Mucosa of descending colon (tissue), 3 donors: Measurements from ENCODE around the gene DNAAF2. TPM values are rescaled to one million over a fixed set of nuclear protein-coding genes. Genes with fewer than 3 reads are reported as not detected.

Source experiments
- ATAC-seq: fragments of 200-7000 bp; cut with Tn5 transposase; one replicate; pipeline ENCODE4 v1.9.1; 2020; ENCODE audit warnings: mild to moderate bottlenecking, moderate library complexity
- DNase-seq, 3 donors: peaks; one replicate each; pipeline ENCODE4 v3.0.0-alpha.2; 2020
- H3K36me3 ChIP-seq: fragments of 200-600 bp; one replicate; pipeline ENCODE4 v1.8.0; 2021; ENCODE audit warnings: low read depth, mild to moderate bottlenecking
- H3K4me1 ChIP-seq: fragments of 200-600 bp; one replicate; pipeline ENCODE4 v1.8.0; 2021; ENCODE audit warnings: low read depth, mild to moderate bottlenecking
- H3K4me3 ChIP-seq: fragments of 200-600 bp; one replicate; pipeline ENCODE4 v1.8.0; 2021; ENCODE audit warnings: mild to moderate bottlenecking
- H3K9me3 ChIP-seq: fragments of 200-600 bp; one replicate; pipeline ENCODE4 v1.8.0; 2021; ENCODE audit warnings: mild to moderate bottlenecking
- intact Hi-C, 2 donors: fragments of 100-400 bp; cut with DNase I in 1 of 2; cut with micrococcal nuclease in 1 of 2; formaldehyde crosslinking; loops; one replicate each; pipeline versions ENCODE4 v1.11.0 to v1.11.1; 2022; cut with DNase I, micrococcal nuclease
- long read RNA-seq, 2 donors: library from polyadenylated mRNA; unstranded; transcript quantifications; one replicate each; pipeline ENCODE4 v2.0.0, GENCODE V29; 2019 to 2021
- total RNA-seq, 3 donors: library from RNA; stranded (reverse); fragmentation: NEBNext Ultra II Directional in 2 of 3; extraction: Animal tissue kit (Norgen Biotek cat#: 25700) in 2 of 3; gene quantifications; one replicate each; pipeline versions ENCODE4 v1.2.1 to v1.2.4, GENCODE V29; 2021 to 2023
- TF ChIP-seq, protein P1 (sequence below): fragments of 200-600 bp; IDR thresholded peaks from one replicate; pipeline ENCODE4 v1.8.0; 2022; ENCODE audit warnings: antibody characterized with exemption, mild to moderate bottlenecking
- donor health status: DM: no; HTN: no; CAD: no; lungs with moderate emphysema.
- donor health status: DM: no; HTN: no; CAD: no.
- donor health status: DM: no; HTN: yes; CAD: no.

Gene DNAAF2, protein sequence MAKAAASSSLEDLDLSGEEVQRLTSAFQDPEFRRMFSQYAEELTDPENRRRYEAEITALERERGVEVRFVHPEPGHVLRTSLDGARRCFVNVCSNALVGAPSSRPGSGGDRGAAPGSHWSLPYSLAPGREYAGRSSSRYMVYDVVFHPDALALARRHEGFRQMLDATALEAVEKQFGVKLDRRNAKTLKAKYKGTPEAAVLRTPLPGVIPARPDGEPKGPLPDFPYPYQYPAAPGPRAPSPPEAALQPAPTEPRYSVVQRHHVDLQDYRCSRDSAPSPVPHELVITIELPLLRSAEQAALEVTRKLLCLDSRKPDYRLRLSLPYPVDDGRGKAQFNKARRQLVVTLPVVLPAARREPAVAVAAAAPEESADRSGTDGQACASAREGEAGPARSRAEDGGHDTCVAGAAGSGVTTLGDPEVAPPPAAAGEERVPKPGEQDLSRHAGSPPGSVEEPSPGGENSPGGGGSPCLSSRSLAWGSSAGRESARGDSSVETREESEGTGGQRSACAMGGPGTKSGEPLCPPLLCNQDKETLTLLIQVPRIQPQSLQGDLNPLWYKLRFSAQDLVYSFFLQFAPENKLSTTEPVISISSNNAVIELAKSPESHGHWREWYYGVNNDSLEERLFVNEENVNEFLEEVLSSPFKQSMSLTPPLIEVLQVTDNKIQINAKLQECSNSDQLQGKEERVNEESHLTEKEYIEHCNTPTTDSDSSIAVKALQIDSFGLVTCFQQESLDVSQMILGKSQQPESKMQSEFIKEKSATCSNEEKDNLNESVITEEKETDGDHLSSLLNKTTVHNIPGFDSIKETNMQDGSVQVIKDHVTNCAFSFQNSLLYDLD
- 1 to 10 TPM; 6.6 to 8.8 (median 6.8) TPM for total RNA-seq
- long read RNA-seq, donor 1, transcript DNAAF2-201 (3 exons, 2,963 nt), result major isoform, 17 of 23 reads
- long read RNA-seq, donor 1, partial matches to known transcripts, result 0 of 23 reads
- long read RNA-seq, donor 1, other reads (novel, unspliced or antisense), result 4 of 23 reads
- long read RNA-seq, donor 2, transcript DNAAF2-202 (2 exons, 2,819 nt), result minor isoform, 10 of 26 reads
- long read RNA-seq, donor 2, transcript DNAAF2-201 (3 exons, 2,963 nt), result major isoform, 14 of 26 reads
- long read RNA-seq, donor 2, partial matches to known transcripts, result 0 of 26 reads
- long read RNA-seq, donor 2, other reads (novel, unspliced or antisense), result 2 of 26 reads

DNA sequence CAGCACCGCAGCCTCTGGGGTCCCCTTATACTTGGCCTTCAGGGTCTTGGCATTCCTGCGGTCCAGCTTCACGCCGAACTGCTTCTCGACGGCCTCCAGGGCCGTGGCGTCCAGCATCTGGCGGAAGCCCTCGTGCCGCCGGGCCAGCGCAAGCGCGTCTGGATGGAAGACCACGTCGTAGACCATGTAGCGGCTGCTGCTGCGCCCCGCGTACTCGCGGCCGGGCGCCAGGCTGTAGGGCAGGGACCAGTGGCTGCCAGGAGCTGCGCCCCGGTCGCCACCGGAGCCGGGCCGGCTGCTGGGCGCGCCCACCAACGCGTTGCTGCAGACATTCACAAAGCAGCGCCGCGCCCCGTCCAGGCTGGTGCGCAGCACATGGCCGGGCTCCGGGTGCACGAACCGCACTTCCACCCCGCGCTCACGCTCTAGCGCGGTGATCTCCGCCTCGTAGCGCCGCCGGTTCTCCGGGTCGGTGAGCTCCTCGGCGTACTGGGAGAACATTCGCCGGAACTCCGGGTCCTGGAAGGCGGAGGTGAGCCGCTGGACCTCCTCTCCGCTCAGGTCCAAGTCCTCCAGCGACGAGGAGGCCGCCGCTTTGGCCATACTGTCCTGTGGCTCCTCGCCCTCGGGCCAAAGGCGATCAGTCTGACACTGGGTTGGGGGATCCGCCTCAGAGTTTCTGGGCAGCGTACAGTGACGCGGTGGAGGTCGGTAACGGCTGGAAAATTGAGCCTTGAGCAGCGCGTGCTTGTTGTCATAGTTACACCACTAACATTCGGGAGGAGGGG, at the start of gene DNAAF2:
Gene DNAAF2, minus strand, starts transcription at position 698 of the 788 bp plus-strand sequence. Its CDS starts 95 bp downstream, at position 603.
- Histone ChIP-seq H3K4me1 (peaks cover 9% of the 10 kb centered on the region), H3K9me3 (no peaks in the 10 kb centered on the region), H3K36me3 (no peaks in the 10 kb centered on the region), H3K4me3 (peak within 1 kb of the TSS; percentile 96)
- ATAC-seq, result peak; percentile 70
- DNase-seq, result peak; percentile 75 to 85 (median 82)
- intact Hi-C loops, result loop anchor here (5.0 to 10.0 kb wide), 2 partner anchors 130 to 133 kb away; partner anchors contain the start of gene KLHDC2 (in 2 of the 2)
- TF ChIP-seq, protein P1, sequence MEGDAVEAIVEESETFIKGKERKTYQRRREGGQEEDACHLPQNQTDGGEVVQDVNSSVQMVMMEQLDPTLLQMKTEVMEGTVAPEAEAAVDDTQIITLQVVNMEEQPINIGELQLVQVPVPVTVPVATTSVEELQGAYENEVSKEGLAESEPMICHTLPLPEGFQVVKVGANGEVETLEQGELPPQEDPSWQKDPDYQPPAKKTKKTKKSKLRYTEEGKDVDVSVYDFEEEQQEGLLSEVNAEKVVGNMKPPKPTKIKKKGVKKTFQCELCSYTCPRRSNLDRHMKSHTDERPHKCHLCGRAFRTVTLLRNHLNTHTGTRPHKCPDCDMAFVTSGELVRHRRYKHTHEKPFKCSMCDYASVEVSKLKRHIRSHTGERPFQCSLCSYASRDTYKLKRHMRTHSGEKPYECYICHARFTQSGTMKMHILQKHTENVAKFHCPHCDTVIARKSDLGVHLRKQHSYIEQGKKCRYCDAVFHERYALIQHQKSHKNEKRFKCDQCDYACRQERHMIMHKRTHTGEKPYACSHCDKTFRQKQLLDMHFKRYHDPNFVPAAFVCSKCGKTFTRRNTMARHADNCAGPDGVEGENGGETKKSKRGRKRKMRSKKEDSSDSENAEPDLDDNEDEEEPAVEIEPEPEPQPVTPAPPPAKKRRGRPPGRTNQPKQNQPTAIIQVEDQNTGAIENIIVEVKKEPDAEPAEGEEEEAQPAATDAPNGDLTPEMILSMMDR, result no peak

DNA sequence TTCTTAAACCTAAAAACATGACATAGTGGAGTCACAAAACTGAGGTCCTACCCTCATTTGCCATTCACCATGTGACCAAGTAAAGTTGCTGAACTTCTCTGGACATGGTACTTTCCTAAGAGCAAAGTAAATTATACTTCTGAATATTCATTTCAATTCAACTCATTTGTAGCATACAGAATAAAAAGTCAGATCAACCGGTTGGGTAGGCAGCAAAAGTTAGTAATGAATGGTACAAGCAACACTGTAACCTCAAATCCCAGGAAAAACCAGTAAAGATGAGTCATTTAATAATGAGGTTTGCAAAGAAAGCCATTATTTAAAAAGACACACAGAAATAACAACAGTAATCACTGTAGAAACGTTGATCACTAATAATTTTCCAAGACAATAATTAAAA, 44.2 kb upstream of the DNAAF2 start:
- intact Hi-C loops, result no loop called here
- Histone ChIP-seq H3K4me3 (no peak overlapping the region), H3K36me3 (no peaks in the 10 kb centered on the region), H3K4me1 (no peaks in the 10 kb centered on the region), H3K9me3 (no peaks in the 10 kb centered on the region)
- DNase-seq, result no peak
- TF ChIP-seq, protein P1, result no peak
- no peak for ATAC-seq

DNA sequence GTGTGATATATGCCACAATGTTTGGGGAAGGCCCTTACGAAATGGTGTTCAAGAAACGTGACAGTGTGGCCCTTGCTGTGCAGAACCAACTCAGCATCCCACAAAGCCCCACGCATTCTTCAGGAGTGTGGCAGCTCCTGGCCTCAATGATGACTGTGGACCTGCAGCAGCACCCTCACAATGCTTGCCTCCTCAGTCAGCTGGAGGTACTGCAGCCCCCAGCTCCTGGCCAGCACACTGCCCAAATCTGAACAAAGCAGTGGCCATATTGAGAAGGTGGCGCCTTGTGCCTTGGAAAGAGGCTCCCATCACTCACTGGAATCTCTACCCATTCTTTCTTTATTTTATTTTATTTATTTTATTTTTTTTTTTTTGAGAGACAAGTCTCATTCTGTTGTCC, 42.6 kb upstream of the DNAAF2 start:
- no peak for ATAC-seq
- Histone ChIP-seq H3K4me3 (no peak overlapping the region), H3K9me3 (no peaks in the 10 kb centered on the region), H3K36me3 (no peaks in the 10 kb centered on the region), H3K4me1 (no peaks in the 10 kb centered on the region)
- intact Hi-C loops, result no loop called here
- DNase-seq, result no peak
- TF ChIP-seq, protein P1, result no peak

DNA sequence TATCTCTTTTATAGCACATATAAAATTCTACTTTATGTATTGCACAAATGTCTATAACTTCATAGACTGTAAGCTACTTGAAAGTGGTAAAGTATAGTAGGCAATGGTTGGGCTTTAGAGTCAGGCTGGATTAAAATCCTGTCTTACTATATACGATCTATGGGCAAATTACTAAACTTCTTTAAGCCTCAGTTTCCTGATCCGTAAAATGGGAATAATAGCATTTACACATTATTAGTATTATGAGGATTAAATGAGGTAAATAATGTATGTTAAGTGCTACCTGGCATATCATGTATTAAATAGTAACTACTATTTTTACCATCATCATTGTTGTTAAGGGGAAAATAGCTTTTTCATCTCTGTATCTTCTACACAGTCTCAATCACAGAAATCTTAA, 38.5 kb upstream of the DNAAF2 start:
- no peak for DNase-seq
- Histone ChIP-seq H3K4me1 (no peaks in the 10 kb centered on the region), H3K9me3 (no peaks in the 10 kb centered on the region), H3K36me3 (no peaks in the 10 kb centered on the region), H3K4me3 (no peak overlapping the region)
- no peak for ATAC-seq
- intact Hi-C loops, result no loop called here
- TF ChIP-seq, protein P1, result no peak

DNA sequence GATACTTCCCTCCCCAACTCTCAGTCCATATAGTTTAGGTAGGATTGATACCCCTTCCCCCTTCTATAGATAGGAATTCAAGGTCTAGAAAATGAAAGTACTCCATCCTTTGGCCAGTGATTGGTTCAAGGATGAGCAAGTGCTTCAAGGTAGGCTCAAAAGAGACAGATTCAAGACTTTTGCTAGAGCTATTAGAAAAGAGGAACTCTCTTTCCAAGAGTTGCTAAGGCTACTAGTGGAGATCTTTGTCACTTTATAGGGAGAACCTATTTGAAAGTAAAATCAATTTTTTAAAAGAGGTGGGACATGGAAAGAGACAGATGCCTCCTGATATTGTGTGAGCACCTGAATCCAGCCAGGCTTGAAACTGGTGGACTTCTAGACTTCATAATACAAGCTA, 35.4 kb upstream of the DNAAF2 start:
- DNase-seq (no peak), ATAC-seq (no peak)
- intact Hi-C loops, result no loop called here
- TF ChIP-seq, protein P1, result no peak
- H3K4me1 ChIP-seq, result no peaks in the 10 kb centered on the region
- no peaks in the 10 kb centered on the region for H3K36me3 ChIP-seq
- H3K4me3 ChIP-seq, result no peak overlapping the region
- H3K9me3 ChIP-seq, result no peaks in the 10 kb centered on the region
